Heart left ventricle (tissue), 13 donors: ENCODE measurements around the gene RIMKLA.

ENCODE experiments used
- POLR2A ChIP-seq, 2 donors: fragments of 450-650 bp; IDR thresholded peaks; one replicate each; pipeline ENCODE4 v1.6.1; 2017; ENCODE audit warnings: antibody characterized with exemption in 2 of 2, mild to moderate bottlenecking in 2 of 2, moderate library complexity in 2 of 2
- TF ChIP-seq, protein P1 (sequence below), 12 donors: fragments of 200-600 bp; sonication (generic) in 4 of 12; IDR thresholded peaks; one replicate each; pipeline versions ENCODE4 v1.5.0 to v1.8.0; 2018 to 2022; ENCODE audit warnings: antibody characterized with exemption in 12 of 12, mild to moderate bottlenecking in 5 of 12
- donor health status: ischemic (EF 13 %, LVEDD 7.1; RV severe dilation, severe dysfunction).
- donor health status: DM: no; HTN: yes; CAD: no.
- donor health status: DM: no; HTN: no; CAD: no.
- donor health status: ischemic (EF 25% LVEDD 6.9; RV normal size, moderate dysfunction).
- donor health status: ischemic (EF 25% LVEDD 5.7; RV mildly dilated, moderate dysfunction).
- donor health status: ischemic (EF 35%, LVEDD 5.7; RV mildly dilated, moderate dysfunction).
- donor health status: nonischemic (EF 11% LVEDD 7.7; RV severe dilation, severe dysfunction).
- donor health status: DM: yes; HTN: yes; CAD: no.
- donor health status: PGD.
- donor health status: ischemic (EF 29% LVEDD 5.4; RV normal size, mild dysfunction).
- donor health status: nonischemic (EF 23%, LVEDD 6.1; RV moderate dilation, normal function).

- TF ChIP-seq, protein P1, sequence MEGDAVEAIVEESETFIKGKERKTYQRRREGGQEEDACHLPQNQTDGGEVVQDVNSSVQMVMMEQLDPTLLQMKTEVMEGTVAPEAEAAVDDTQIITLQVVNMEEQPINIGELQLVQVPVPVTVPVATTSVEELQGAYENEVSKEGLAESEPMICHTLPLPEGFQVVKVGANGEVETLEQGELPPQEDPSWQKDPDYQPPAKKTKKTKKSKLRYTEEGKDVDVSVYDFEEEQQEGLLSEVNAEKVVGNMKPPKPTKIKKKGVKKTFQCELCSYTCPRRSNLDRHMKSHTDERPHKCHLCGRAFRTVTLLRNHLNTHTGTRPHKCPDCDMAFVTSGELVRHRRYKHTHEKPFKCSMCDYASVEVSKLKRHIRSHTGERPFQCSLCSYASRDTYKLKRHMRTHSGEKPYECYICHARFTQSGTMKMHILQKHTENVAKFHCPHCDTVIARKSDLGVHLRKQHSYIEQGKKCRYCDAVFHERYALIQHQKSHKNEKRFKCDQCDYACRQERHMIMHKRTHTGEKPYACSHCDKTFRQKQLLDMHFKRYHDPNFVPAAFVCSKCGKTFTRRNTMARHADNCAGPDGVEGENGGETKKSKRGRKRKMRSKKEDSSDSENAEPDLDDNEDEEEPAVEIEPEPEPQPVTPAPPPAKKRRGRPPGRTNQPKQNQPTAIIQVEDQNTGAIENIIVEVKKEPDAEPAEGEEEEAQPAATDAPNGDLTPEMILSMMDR (IDR thresholded peaks at IDR 0.05), result peak in 1 of 12 donors; percentile 8
- no peak for TF ChIP-seq POLR2A (IDR thresholded peaks at IDR 0.05)
These were observed at the start of gene RIMKLA for GRCh38 chr1:42380586-42381279.
